ENCODE measurements around the gene ITGA8.

GRCh38 chr10:15751046-15751445 is 31.3 kb upstream of the ITGA8 start:
- no peak for TF ChIP-seq CTCF (optimal IDR thresholded peaks at IDR 0.05 in 1 of 3, IDR thresholded peaks at IDR 0.05 in 1 of 3, conservative IDR thresholded peaks at IDR 0.05 in 1 of 3; ENCODE audit: extremely low read depth in 1 of 3, insufficient read depth in 2 of 3, low read length in 3 of 3)
- TF ChIP-seq EZH2 (IDR thresholded peaks at IDR 0.05; ENCODE audit: low read length), result no peak
